T-helper 2 cell treated with Interferon-gamma antibody and Interleukin-4, amounts not matched to agents 5 μg/mL and 100 μg/mL, for 36 hours (primary cell): ENCODE measurements around the gene TMPRSS2.

Experiments
- DNase-seq: peaks from one replicate; pipeline ENCODE4 v3.0.0; 2021; ENCODE audit warnings: low spot score
- H3K27ac Mint-ChIP-seq: one replicate; pipeline ENCODE4 v1.8.0; 2021; ENCODE audit warnings: mild to moderate bottlenecking, mixed read lengths
- H3K27me3 Mint-ChIP-seq: one replicate; pipeline ENCODE4 v1.8.0; 2021; ENCODE audit warnings: low read depth, mixed read lengths
- H3K36me3 Mint-ChIP-seq: one replicate; pipeline ENCODE4 v1.8.0; 2021; ENCODE audit warnings: low read depth, mixed read lengths
- H3K4me1 Mint-ChIP-seq: one replicate; pipeline ENCODE4 v1.8.0; 2021; ENCODE audit warnings: low read depth, mixed read lengths
- H3K4me3 Mint-ChIP-seq: one replicate; pipeline ENCODE4 v1.8.0; 2022; ENCODE audit warnings: mild to moderate bottlenecking, moderate library complexity, mixed read lengths
- H3K9me3 Mint-ChIP-seq: one replicate; pipeline ENCODE4 v1.8.0; 2021; ENCODE audit warnings: mixed read lengths

The TMPRSS2 gene

DNA sequence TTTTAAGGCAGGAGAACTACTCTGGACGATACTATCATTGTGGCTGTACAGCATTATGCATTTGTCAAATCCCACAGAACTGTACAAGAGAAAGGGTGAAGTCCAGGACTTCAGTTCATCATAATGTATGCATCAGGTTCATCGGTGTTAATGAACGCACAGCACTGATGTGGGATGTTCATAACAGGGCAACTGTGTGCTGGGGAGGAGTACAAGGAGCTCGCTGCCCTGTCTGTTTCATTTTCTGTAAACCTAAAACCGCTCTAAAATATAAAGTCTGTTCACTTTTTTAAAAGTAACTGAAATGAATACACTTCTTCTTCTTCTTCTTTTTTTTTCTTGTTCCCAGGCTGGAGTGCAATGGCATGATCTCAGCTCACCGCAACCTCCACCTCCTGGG lies 25.0 kb downstream of the TMPRSS2 start:
- Mint-ChIP-seq H3K4me3 (no peak overlapping the region), H3K4me1 (peaks cover 2% of the 10 kb centered on the region), H3K27me3 (peaks cover 6% of the 10 kb centered on the region), H3K27ac (no peak overlapping the region), H3K36me3 (no peaks in the 10 kb centered on the region), H3K9me3 (no peaks in the 10 kb centered on the region)
- no peak for DNase-seq

DNA sequence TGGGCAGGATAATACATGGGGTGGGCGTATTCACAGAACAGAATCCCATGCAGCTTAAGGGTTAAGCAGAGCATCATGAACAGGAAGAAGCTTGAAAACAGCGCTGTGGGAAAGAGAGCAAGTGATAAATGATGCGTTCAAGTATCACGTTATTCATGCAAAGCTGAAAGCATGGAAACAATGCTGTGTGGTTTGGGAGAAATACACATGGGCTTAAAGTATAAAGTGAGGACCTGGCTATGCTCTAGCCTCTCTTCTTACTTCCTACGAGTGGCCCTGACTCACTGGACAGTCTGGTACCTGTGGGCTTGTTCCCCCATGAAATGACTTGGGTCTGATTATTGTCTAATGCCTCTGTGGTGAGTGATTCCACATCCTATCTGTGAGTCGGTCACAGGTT lies 25.7 kb downstream of the TMPRSS2 start:
- Mint-ChIP-seq H3K9me3 (no peaks in the 10 kb centered on the region), H3K4me1 (peaks cover 5% of the 10 kb centered on the region), H3K36me3 (no peaks in the 10 kb centered on the region), H3K27me3 (peaks cover 11% of the 10 kb centered on the region), H3K27ac (no peak overlapping the region), H3K4me3 (no peak overlapping the region)
- no peak for DNase-seq

DNA sequence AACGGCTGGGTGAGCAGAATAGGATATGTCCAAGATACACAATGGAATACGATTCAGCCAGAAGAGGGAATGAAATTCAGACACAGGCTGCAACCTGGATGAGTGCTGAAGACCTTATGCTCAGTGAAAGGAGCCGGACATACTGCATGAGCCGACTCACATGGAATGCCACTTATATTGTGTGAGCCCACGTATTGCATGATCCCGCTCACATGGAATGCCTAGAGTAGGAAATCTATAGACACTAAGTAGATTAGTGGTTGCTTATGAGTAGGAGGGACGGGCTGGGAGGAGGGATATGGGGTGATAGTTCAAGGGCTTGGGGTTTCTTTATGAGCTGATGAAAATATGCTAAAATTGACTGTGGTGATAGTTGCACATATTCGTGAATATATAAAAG lies 26.8 kb downstream of the TMPRSS2 start:
- Mint-ChIP-seq H3K36me3 (no peaks in the 10 kb centered on the region), H3K4me1 (peaks cover 5% of the 10 kb centered on the region), H3K27me3 (peaks cover 13% of the 10 kb centered on the region), H3K9me3 (no peaks in the 10 kb centered on the region), H3K27ac (no peak overlapping the region), H3K4me3 (no peak overlapping the region)
- no peak for DNase-seq

DNA sequence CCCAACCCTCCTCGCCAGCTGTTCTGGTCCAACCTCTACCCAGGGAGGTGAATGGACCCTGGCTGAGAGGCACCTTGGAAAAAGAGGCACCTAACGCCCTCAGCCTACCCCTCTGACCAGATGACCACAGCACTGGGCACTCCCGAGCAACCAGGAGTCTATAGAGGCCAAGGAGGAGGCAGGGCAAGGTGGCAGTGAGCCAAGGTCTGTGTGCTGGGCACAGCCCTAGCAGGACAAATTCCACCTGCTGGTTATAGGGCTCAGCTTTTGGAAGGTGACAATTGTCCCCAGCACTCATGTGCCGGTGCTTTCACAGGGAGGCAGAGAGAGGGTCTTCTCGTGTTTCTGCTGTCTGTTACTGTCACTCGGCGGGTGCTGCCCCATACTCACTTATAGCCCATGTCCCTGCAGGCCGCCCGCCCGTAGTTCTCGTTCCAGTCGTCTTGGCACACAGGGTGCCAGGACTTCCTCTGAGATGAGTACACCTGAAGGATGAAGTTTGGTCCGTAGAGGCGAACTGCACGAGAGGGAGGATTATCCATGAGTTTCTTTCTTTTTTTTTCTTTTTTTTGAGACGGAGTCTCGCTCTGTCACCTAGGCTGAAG lies 27.8 kb downstream of the TMPRSS2 start:
- no peaks in the 10 kb centered on the region for H3K36me3 Mint-ChIP-seq
- H3K4me3 Mint-ChIP-seq, result no peak overlapping the region
- H3K27me3 Mint-ChIP-seq, result peaks cover 13% of the 10 kb centered on the region
- DNase-seq, result no peak
- no peaks in the 10 kb centered on the region for H3K9me3 Mint-ChIP-seq
- peaks cover 5% of the 10 kb centered on the region for H3K4me1 Mint-ChIP-seq
- H3K27ac Mint-ChIP-seq, result no peak overlapping the region

DNA sequence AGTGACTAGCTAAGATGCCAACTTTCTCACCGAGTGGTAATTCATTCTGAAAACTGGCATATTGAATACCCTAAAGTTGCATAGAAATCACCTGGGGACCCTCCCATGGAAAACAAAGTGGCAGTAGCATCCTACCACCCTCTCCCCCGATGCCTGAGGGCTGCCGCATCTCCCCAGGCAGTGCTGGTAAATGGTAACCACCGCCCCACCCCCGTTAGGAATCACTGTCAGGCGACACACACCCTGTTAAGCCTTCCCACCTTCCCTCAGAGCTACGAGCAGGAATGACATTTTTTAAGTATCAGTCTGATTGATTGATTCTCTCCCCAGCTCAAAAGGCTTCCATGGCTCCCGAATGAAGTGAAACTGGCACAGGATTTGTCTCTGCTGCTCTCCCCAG lies 28.3 kb downstream of the TMPRSS2 start:
- H3K27ac Mint-ChIP-seq, result no peak overlapping the region
- H3K27me3 Mint-ChIP-seq, result peaks cover 13% of the 10 kb centered on the region
- no peaks in the 10 kb centered on the region for H3K9me3 Mint-ChIP-seq
- no peak overlapping the region for H3K4me3 Mint-ChIP-seq
- DNase-seq, result no peak
- H3K36me3 Mint-ChIP-seq, result no peaks in the 10 kb centered on the region
- peaks cover 5% of the 10 kb centered on the region for H3K4me1 Mint-ChIP-seq

DNA sequence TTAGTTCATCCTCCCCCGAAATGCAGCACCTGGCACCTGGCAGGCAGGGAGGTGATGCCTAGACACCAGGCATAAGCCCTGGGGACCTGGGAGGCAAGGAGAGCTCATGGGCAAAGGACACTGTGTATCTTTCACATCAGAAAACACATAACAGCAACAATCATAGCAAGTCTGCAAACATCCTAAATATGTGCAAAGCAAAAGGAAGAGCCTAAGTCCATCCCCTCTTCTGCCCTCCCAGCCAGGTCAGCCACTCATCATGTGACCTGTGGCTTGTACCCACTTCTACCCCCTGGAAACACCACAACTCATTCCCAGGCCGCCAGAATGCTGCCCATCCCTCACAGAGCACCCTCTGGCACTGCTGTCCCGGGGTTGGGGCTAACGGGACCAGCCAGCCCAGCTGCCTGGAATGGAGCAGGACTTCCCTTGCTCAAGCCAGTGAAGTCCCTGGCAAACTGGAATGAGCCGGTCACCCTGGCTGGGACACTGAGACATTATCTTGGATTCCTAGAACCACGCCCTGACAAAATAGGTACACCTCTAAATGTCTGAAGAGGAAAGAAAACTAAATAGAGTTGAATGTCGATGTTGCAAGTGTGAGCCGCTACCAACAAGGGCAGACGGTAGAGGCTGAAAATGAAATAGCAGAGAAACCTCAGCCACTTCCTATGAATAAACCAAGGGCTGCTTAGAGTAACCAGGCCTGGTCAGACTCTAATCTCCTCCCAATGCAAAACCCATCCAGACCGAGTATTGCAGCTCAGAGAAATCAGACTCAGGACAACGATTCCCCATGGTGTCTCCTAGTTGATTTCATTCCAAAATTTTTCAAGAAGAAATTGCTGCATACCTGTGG lies 29.4 kb downstream of the TMPRSS2 start:
- DNase-seq, result no peak
- no peak overlapping the region for H3K27ac Mint-ChIP-seq
- H3K4me1 Mint-ChIP-seq, result peaks cover 5% of the 10 kb centered on the region
- no peak overlapping the region for H3K4me3 Mint-ChIP-seq
- H3K27me3 Mint-ChIP-seq, result peaks cover 13% of the 10 kb centered on the region
- no peaks in the 10 kb centered on the region for H3K36me3 Mint-ChIP-seq
- H3K9me3 Mint-ChIP-seq, result no peaks in the 10 kb centered on the region

DNA sequence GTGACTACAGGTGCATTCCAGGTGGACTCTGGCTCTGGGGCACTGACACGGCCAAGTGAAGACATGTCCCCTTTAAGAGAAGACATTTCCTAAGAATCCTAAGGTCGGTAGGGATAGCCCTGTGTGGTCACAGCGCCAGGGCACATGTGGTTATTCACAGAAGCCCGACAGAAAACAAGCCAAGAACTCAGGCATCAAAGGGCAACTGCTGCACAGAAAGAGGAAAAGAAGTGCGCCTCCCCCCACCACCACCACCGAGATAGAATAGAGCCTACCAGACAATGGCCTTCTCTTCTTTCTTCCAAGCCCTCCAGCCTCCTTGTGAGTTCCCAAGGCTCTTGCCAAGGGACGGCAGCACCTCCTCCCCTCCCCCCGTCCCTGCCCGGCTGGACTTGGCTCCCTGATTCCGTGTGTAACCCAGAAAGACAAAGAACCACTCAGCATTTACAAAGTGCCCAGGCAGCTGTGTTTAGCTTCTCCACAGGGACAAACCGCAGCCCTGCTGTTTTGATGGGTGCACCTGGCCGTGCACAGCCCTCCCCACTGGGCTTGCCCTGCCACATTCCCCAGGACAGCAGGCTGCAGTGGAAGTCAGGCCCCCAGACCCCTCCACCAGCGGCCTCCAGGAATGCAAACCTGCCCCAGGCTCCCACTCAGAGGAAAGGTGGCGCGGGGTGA lies 30.2 kb downstream of the TMPRSS2 start:
- no peaks in the 10 kb centered on the region for H3K36me3 Mint-ChIP-seq
- no peak overlapping the region for H3K27ac Mint-ChIP-seq
- H3K4me1 Mint-ChIP-seq, result peaks cover 5% of the 10 kb centered on the region
- peaks cover 13% of the 10 kb centered on the region for H3K27me3 Mint-ChIP-seq
- H3K9me3 Mint-ChIP-seq, result no peaks in the 10 kb centered on the region
- H3K4me3 Mint-ChIP-seq, result no peak overlapping the region
- DNase-seq, result no peak

DNA sequence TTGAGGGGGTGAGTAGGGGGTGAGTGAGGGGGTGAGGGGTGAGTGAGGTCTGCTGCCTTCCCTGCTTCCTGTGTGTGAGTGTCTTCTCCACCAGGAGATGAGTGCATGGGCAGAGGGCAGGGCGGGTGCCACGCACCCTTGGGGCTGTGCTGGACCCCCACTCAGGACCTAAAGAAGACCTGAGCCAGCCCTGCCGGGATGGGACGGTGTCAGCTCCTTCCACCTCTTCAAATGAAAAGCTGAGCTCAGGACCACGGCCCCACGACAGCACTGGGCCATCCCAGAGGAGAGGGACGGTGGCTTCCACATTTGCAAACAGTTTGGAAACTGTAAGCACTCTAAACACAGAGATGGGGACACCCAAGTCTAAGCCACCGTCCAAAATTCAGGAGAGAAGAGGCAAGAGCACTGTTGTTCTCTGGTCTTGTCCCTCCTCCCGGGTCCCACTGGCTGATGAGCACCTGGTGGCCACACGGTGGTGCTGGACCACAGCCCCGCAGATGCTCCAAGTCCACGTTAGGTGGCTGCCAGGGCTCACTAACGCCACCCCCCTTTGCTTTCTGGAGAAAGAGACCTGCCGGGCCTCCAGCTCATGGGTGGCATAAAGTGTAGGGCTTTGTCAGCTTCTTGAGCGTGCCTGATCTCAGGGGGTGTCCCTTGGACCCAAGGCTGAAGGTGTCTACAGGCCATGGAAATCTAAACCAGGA lies 32.1 kb downstream of the TMPRSS2 start:
- Mint-ChIP-seq H3K9me3 (no peaks in the 10 kb centered on the region), H3K4me3 (no peak overlapping the region), H3K36me3 (no peaks in the 10 kb centered on the region), H3K27ac (no peak overlapping the region), H3K27me3 (peaks cover 13% of the 10 kb centered on the region), H3K4me1 (peaks cover 5% of the 10 kb centered on the region)
- DNase-seq, result no peak

DNA sequence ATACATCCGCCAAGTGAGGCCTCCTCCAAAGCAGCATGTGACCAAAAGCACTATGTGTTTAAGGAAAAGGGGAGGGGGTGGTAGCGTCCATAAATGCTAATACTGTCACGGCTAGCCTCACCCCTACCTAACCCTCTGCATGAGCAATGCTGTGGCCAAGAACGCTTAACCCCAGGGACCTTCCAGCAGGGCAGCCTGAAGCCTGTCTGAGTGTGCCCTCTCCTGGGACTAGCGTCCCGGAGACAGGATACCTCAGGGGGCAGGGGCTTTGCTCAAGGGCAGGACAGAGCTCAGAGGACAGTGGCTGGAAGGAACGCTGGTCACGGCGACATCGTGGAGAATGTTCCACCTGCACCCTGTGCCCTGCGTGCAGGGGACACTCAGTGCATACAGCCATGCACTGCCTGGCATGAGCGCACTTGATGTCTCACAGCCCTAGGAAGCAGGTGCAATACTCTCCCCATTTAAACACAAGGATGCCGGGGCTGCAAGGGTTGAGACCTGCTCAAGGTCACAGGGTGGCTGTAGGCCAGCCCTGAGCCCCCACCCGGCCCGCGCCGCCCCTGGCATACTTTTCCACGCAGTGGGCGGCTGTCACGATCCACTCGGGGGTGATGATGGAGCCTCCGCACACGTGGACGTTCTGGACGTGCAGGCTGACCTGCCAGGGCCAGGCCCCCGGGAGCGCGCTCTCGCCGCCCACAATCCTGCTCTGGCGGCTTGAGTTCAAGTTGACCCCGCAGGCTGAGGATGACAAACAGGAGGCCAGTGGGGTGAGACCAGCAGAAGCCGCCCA lies 35.0 kb downstream of the TMPRSS2 start:
- DNase-seq, result no peak
- Mint-ChIP-seq H3K4me3 (no peak overlapping the region), H3K27me3 (peaks cover 10% of the 10 kb centered on the region), H3K9me3 (no peaks in the 10 kb centered on the region), H3K4me1 (peaks cover 3% of the 10 kb centered on the region), H3K27ac (no peak overlapping the region), H3K36me3 (no peaks in the 10 kb centered on the region)

DNA sequence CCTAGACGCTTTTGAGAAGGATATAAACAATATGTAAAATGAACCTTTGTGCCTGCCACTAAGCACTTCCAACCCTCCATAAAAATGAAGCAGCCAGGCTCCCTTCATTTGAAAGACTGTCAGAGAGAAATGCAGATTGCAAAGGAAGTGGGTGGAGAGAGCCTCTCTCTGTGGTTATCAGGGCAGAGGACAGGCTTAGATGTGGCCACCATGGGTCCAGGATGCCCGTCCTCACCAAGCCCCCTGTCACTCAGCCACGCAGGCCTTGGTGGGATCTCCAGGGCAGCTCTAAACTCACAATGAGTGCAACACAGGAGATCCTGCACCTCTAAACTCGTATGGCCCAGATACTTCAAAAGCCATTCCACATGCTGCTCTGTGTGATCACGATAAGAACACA lies 37.9 kb downstream of the TMPRSS2 start:
- H3K27ac Mint-ChIP-seq, result no peak overlapping the region
- H3K4me3 Mint-ChIP-seq, result no peak overlapping the region
- no peaks in the 10 kb centered on the region for H3K36me3 Mint-ChIP-seq
- H3K4me1 Mint-ChIP-seq, result no peaks in the 10 kb centered on the region
- no peak for DNase-seq
- H3K27me3 Mint-ChIP-seq, result peaks cover 3% of the 10 kb centered on the region
- H3K9me3 Mint-ChIP-seq, result no peaks in the 10 kb centered on the region

DNA sequence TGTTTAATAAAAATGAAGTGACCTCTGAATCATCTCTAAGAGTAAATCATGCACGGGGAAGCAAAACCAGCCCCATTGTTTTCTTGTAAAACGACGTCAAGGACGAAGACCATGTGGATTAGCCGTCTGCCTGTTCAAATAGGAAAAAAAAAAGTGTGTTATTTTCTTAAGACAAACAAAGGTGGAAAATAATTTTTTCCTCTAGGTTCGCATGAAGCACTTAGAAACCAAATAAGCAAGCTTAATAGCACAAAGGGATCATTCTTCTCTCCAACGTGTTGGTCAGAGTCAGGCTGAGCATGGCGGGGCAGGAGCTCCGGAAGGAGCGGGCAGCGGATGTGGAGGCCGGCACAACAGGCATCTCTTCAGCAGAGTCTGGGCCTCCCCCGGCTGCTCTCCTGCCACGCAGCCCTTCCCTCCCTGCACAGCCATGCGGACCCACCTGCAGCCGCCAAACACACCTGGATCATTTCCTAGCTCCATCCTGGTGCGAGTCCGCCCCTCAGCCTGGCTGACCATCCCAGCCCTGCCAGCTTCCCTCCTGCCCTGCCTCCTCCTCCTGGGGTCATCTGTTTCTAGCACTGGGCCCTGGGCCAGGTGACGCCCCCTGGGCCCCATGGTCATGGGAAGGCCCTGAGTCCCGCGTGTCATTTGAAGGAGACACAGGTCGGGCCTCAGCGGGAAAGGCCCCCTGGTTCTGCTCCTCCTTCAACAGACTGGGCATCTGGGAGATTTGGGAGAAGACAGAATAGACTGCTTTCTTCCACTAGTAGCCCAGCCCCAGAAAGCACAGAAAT lies 41.7 kb downstream of the TMPRSS2 start:
- Mint-ChIP-seq H3K4me3 (no peak overlapping the region), H3K27ac (no peak overlapping the region), H3K36me3 (peaks cover 8% of the 10 kb centered on the region), H3K27me3 (peaks cover 3% of the 10 kb centered on the region), H3K9me3 (peaks cover 8% of the 10 kb centered on the region), H3K4me1 (no peaks in the 10 kb centered on the region)
- DNase-seq, result no peak

DNA sequence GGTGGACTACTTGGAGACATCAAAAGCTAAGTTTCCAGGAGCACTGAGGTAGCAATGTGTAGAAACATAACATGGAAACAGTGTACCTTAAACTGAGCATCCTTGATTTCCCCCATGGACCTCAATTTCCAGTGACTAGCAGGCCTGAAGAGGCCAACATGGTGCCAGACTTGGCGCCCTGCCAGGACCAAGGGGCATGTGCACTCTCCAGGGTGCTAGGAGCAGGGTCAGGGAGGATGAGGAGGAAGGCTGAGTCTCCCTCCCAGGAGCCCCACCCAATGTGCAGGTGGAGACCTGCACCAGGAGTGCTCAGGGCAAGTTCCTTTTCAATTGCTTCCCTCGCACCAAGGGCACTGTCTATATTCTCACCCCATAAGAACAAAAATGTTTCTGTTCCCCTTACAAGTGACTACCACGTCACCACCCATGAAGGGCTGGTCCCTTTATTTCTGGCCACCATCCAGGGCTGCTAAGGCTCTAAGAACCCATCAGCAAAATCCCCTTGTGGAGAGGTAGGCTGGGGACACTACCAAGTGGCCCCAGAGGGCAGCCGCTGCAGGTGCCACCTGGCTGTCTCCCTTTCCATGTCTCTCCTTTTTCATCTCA lies 42.7 kb downstream of the TMPRSS2 start:
- Mint-ChIP-seq H3K9me3 (peaks cover 8% of the 10 kb centered on the region), H3K27ac (no peak overlapping the region), H3K4me3 (no peak overlapping the region), H3K36me3 (peaks cover 13% of the 10 kb centered on the region), H3K27me3 (peaks cover 3% of the 10 kb centered on the region), H3K4me1 (no peaks in the 10 kb centered on the region)
- no peak for DNase-seq
